Measurements from ENCODE around the gene MALRD1.

- TF ChIP-seq, protein P1, sequence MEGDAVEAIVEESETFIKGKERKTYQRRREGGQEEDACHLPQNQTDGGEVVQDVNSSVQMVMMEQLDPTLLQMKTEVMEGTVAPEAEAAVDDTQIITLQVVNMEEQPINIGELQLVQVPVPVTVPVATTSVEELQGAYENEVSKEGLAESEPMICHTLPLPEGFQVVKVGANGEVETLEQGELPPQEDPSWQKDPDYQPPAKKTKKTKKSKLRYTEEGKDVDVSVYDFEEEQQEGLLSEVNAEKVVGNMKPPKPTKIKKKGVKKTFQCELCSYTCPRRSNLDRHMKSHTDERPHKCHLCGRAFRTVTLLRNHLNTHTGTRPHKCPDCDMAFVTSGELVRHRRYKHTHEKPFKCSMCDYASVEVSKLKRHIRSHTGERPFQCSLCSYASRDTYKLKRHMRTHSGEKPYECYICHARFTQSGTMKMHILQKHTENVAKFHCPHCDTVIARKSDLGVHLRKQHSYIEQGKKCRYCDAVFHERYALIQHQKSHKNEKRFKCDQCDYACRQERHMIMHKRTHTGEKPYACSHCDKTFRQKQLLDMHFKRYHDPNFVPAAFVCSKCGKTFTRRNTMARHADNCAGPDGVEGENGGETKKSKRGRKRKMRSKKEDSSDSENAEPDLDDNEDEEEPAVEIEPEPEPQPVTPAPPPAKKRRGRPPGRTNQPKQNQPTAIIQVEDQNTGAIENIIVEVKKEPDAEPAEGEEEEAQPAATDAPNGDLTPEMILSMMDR (IDR thresholded peaks at IDR 0.05): no peak
- TF ChIP-seq POLR2A (IDR thresholded peaks at IDR 0.05): no peak
These were observed 697.1 kb downstream of the MALRD1 start for GRCh38 chr10:19745672-19746071.
